ENCODE data around the gene BEAN1.

Gene BEAN1

DNA sequence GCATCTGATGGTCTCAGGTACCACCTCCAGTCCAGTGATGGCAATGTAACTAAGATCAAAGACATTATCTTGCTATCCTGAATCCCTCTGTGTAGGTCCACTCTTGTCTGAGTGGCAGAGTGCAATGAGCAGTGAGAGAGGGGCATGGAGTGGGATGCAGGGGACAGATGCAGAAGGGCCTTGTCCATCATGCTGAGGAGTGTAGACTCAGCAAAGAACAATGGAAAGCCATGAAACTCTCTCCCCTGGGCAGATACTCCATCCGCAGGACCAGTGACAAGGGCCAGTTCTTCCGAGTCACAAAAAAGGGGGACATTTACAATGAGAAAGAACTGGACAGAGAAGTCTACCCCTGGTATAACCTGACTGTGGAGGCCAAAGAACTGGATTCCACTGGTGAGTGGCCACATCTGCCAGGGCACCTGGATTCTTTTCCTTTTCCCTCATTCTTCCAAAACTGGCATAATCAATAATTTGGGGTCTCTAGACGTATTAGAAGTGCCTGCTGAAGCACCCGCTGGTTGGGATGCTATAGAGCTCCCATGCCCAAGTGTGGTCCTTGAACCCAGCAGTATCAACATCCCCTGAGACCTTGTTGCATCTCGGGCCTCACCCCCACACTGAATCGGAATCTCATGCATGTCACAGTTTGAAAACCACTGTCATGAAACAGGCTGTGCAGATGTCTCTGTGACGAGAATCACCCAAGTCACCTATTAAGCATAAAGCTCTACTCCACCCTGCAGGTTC lies 31.1 kb upstream of the BEAN1 start:
- DNase-seq, result no peak

GRCh38 chr16:66397736-66398433 lies 29.2 kb upstream of the BEAN1 start:
- DNase-seq, result no peak

- no peak for DNase-seq
These were observed 28.1 kb upstream of the BEAN1 start for GRCh38 chr16:66399031-66399430.

DNA sequence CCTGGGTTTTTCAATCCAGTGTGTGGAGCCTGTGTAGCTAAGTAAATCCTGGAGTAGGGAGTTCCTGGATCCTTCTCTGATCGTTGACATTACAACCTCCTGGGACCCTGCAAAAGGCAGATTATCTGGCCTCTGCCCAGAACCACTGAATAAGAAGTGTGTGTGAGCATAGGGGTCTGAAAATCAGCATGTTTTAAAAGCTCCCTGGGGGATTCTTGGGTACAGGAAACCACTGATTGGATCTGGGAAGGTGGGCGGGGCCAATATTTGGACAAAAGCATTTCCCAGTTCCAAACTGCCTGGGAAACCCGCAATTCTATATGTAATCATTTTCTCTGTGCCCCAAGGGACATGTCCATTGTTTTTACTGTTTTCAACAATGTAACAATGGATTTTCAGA lies 27.2 kb upstream of the BEAN1 start:
- no peak for DNase-seq

GRCh38 chr16:66400503-66401380 lies 26.4 kb upstream of the BEAN1 start:
- no peak for DNase-seq

DNA sequence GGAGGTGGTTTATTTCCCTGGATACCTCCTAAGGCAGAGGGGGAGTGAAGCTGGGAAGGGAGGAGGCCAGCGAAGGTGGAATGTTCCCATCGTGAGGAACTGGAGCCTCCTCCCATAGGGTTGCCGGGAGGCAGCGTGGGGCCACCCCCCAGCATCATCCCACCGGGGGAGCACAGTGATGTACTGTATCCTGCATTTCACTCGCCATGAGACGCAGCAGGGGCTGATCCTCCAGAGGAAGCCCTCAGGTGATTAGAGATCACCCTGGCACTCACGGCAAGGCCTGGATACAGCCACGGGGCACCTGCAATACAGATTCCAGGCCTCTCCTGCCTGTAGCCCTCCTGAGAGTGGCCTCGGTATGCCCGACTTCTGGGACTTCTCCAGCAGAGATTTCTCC lies 25.5 kb upstream of the BEAN1 start:
- DNase-seq, result no peak

GRCh38 chr16:66402166-66402565 lies 24.9 kb upstream of the BEAN1 start:
- DNase-seq, result no peak

- no peak for DNase-seq
These were observed 24.4 kb upstream of the BEAN1 start for GRCh38 chr16:66402591-66403230.

- DNase-seq, result no peak
These were observed 23.5 kb upstream of the BEAN1 start for GRCh38 chr16:66403531-66404145.

DNA sequence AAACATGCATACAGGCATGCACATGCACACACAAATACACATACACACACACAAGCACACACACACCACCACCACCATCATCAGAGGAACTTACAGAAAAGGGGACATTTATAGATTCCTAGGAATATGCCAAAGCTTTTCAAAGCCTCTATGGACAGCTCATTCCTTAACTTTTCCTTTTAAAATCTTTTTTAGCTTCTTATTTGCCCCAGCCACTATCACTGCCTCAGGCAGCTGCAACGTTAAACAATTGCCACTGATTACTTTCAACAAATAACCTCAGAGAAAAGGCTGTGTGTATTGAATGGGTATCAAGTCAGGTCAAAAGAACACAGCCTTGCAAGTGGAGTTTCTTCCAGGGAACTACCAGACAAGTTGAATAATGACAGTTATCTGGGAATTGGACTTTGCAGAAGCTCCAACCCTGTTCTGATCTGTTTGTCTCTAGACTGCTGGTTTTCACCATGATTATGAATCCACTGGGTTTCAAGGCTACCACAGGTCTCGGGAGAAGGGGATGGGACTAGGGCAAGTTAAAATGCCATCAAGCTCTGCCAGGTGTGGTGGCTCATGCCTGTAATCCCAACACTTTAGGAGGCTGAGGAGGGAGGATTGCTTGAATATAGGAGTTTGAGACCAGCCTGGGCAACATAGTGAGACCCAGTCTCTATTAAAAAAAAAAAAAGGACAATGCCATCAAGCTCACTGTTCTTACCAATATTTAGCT lies 21.9 kb upstream of the BEAN1 start:
- DNase-seq, result no peak

GRCh38 chr16:66406534-66407221 lies 20.4 kb upstream of the BEAN1 start:
- peak; percentile 96 for DNase-seq

DNA sequence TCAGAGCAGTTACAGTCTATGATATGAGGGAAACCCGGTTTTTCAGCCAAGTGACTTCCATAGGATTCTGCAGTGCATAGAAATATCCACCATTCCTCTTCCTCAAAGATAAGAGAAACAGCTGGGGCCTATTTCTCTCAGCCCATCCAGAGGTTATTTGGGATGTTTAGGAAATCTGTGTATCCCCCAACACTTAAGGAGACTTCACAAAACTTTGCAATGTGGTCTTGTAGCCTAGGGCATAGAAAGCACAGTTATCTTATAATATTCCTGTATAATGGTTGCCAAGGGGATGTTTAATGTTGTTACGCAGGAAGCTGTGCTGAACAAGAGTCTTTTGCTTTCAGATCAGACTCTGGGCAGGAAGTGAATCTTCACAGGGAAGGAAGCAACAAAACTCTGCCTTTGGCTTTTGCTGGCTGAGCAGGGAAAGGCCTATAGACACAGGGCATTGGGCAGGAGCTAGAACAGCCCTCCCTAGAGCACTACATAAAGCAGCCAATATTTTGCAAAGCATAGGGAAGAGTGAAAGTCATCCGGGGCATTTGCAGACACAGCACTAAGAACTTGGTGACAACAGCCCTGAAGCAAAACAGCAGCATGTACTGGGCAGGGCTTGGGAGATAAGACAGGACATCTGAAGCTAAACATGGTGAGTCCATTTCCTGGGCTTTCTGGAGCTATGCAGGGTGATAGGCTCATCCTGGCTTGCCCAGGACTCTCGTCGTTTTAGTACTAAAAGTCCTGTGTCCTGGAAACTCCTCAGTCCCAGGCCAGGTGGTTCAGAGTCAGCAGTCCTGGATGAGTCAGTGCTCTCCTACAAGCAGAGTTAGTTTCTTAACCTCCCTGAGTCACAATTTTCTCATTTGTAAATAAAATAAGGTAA lies 18.7 kb upstream of the BEAN1 start:
- DNase-seq, result no peak

DNA sequence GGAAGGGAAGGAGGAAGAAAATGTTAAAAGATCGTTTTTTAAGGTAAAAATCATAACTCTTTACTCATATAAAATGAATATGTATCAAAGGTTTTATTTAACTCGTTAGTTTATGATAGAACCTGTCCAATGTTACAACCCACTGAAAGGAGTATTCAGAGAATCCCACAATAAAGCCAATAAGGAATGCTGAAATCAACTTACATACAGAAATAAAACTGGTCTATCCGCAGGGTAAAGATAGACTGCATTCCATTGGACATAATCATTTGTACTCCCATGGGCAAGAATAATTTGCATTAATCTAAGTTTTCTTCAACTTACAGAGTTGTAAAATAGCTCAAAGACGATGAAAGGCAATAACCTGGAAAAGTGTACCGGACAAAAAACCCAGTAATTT lies 17.9 kb upstream of the BEAN1 start:
- DNase-seq, result no peak

DNA sequence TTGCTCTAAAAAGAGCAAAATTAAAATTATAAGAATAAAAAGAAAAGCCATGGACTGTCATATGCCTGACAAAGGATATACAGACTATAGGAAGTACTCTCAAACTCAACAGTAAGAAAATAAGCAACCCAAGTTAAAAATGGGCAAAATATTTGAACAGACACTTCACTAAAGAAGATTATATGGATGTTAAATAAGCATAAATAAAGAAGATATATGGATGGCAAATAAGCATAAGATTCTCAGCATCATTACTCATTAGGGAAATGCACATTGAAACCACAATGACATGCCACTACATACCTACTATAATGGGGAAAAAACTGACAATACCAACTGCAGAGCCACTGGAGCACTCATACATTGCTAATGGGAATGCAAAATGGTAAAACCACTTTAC lies 14.9 kb upstream of the BEAN1 start:
- no peak for DNase-seq

GRCh38 chr16:66414891-66415290 lies 12.2 kb upstream of the BEAN1 start:
- no peak for DNase-seq

DNA sequence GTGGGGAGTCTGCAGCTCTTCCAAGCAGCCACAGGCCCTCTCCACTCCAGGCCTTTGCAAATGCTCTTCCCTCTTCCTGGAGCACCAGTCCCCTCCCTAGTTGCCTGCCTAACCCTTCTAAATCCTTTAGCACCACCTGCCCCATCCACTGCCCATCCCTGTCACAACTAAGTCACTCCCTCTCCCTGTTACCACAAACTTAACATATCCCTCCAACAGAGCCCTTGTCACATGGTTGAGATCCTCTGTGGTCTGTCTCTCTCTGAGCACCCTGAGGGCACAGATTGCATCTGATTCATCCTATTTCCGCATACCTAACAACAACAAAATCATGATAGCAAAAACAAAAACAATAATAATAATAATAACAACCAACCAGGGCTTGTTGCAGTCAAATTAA lies 11.0 kb upstream of the BEAN1 start:
- no peak for DNase-seq

DNA sequence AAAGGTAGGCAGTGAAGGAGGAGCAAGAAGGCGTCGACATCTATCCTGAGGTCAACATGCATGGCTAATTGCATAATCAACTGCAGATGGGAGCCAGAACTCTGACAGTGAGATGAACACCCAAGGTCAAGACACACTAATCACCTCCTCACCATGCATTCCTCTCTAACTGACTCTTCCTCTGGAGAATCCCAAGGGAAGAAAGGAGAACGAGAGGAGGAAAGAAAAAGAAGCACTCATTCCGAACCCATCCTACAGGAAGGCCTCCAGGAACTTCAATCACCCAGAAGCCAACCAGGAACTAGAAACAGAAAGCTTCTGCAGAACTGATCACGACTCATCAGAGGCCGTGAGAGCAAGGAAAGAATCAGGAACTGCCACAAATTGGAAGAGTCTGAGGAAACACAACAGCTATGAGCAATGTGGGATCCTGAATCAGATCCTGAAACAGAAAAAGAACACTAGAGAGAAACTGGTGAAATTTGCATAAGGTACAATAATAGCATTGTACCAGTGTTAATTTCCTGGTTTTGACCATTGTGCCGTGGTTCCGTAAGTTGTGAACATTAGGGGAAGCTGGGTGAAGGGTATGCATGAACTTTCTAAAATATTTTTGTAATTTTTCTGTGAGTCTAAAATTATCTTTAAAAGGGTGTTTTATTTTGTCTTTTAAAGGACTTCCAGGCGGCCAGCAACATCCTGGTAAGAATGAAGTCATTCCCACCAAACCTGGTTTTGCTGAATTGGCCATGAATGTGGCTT lies 10.0 kb upstream of the BEAN1 start:
- no peak for DNase-seq

DNA sequence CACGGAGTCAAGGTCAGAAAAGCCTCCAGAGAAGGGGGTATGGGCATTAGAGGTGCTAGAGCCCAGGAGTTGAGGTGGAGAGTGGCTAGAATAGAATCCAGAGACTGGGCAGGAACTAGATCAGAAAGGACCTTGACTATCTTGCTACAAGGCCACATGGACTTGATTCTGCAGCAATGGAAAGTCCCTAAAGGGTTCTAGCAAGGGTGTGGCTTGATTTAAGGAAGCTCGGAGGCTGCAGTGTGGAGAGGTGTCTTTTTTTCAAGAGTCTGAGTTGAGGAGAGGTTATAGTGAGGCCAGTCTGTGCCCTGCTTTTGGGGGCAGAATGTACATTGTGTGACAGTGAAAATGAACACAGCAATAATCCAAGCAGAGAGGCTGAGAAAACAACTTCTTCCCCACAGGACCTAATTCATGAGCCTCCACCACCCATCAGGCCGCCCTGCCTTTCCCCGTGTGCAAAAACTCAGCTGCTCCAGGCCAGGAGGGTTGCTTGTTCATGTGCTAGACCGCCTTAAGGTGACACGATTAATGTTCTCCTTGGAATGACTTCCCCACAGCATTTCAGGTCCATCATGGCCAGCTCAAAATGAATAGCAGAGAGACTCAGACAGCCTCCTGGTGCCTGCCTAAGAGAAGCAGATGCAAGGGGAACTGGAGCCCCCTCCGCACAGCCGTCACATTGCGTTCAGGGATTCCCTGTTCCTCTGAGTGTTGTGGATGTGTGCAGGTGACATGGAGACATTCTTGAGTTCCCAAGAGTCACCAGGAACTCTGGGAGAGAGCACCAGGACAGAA lies 8.7 kb upstream of the BEAN1 start:
- peak; percentile 5 for DNase-seq

GRCh38 chr16:66419527-66419926 lies 7.6 kb upstream of the BEAN1 start:
- DNase-seq, result peak; percentile 14

Measured in stimulated activated CD8-positive, alpha-beta memory T cell treated with anti-CD3 and anti-CD28 coated beads, Interleukin-4, amount 100 ng/mL, for 48 hours (primary cell).